Measurements from ENCODE around the gene CLMN. TPM values are rescaled to one million over a fixed set of nuclear protein-coding genes. Genes with fewer than 3 reads are reported as not detected.

Gene CLMN
- total and polyA plus RNA-seq, 10 of the 15 experiments (the other 5 are each of a cell fraction or from before 2014, with no cell fraction given) = 7.8 to 49.3 (median 18.5) TPM

DNA sequence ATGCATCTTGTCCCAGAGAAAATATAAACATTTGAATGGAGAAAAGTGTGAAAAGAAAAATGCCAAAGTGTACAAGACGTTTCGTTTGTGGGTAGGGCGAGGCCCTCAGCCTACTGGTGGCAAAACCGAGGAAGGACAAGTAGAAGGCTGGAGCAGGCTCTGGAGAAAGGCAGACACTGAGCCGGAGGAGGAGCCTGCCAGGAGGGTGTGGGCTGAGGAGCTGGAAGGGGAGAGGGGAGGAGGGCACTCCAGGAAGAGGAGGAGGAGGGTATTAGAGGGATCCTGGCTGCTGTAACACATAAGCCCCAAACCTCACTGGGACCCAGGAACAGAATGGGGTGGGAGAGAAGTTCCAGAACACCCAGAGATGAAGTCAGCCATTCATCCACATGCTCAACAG lies 47.7 kb downstream of the CLMN start (continued):
- TF ChIP-seq REST (IDR thresholded peaks at IDR 0.05; ENCODE audit: low read depth, low read length) (no peak), NR2C1 (IDR thresholded peaks at IDR 0.05) (no peak), TCF3 (IDR thresholded peaks at IDR 0.05; ENCODE audit: borderline replicate concordance, insufficient read depth, low read depth, low read length) (no peak), BCL3 (IDR thresholded peaks at IDR 0.05; ENCODE audit: borderline replicate concordance, insufficient read depth, low read depth, low read length, poor library complexity, severe bottlenecking) (no peak), HCFC1 (IDR thresholded peaks at IDR 0.05; ENCODE audit: low read length) (no peak), IRF3 (IDR thresholded peaks at IDR 0.05) (no peak), SUZ12 (IDR thresholded peaks at IDR 0.05; ENCODE audit: unreplicated experiment) (no peak)

Data from GM12878 (cell line).